Retina (tissue), 1 donor: ENCODE results near the gene FAXC.
"Not testable (repeated sequence)": the region's sequence is repeated elsewhere in the genome, so short reads cannot be mapped to it uniquely, and the experiment has no call there.

ENCODE experiments used
- DNase-seq: peaks from one replicate; pipeline ENCODE4 v3.0.0-alpha.2; 2016

FAXC gene

DNA sequence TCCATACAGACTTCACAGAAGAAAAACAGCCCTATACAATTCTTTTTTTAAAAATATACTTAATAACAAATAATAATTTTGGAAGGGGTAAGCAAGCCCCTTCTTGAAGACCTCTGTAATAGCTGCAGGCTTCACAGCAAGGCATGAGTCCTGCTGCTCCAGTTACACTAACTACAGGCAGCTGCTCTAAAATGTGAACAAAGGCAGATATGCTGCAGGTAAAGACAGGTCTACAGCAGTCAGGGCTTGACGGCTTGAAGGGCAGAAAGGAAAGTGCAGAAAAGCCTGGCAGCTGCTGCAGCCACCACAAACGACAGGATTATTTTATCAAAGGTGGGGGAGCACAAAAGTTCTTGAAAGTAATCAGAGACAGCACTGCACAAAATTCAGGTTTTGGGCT, 11.3 kb downstream of the FAXC start:
- DNase-seq = no peak

DNA sequence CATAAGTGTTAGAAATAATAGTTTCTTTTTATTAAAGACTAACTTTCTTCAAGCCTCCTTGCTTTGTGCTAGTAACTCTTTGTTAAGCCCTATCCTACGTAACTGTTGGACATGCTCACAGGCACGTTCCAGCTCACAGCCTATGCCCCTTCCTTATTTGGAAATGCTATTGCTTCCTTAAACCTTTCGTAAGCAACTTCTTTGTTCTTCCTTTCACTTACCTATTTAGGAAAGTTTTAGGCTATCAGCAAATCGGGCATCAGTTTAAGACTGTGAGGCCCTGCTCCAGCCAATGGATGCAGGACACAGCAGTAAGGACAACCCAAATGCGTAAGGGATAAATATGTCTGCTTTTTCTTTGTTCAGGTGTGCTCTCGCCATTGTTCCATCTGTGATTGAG, 14.2 kb downstream of the FAXC start:
- DNase-seq = not testable (repeated sequence)

DNA sequence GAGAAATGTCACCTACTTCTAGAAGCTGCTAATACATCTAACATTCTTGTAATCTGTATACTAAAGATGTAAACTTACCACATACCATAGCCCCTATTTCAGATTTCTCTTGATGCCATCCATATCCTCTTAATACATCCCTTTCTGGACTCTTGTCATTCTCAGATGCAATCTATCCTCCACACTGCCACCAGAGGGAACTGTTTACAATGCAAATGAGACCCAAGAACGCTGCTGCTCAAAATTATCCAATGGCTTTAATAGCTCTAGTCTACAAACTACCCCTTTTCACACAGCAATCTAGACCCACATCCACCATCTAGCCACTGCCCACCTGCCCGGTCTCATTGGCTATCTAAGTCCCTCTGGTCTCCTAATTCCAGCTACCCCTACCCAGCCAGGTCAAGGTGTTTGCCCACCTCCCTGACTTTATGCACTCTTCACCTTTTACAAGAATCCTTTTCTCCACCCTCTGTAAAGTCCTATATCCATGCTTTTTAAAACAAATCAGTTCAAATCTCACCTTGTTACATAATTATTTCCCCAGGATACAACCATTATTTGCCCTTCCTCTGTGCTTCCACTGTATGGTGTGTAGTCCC, 14.8 kb downstream of the FAXC start:
- DNase-seq = no peak

- DNase-seq = no peak
These were observed 16.4 kb downstream of the FAXC start for GRCh38 chr6:99333068-99333467.

DNA sequence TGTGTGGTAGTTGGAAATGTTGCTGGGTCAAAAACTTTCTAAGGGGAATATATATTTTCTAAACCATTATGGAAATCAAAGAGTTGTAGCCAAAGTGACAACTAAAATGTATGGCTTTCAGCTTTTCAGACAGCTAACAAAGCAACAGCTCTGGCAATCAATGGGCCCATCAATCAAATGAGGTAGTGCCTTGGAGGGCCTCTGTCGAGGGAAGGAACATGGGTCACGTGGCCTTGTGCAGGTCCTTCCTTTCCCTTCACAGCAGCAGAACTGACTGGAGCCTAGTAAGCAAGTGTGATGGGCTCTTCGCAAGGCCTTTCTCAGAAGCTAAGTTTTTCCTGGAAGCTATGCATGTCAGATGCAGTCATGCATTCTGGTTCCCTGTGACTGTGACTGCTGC, 17.9 kb downstream of the FAXC start:
- no peak for DNase-seq

GRCh38 chr6:99330159-99330558, 19.3 kb downstream of the FAXC start:
- DNase-seq = peak; percentile 40

GRCh38 chr6:99324996-99325395, 24.5 kb downstream of the FAXC start:
- DNase-seq = no peak

GRCh38 chr6:99318566-99318965, 30.9 kb downstream of the FAXC start:
- DNase-seq = no peak

- no peak for DNase-seq
These were observed 37.1 kb downstream of the FAXC start for GRCh38 chr6:99312354-99312753.

- DNase-seq = no peak
These were observed 38.9 kb downstream of the FAXC start for GRCh38 chr6:99310553-99310952.

DNA sequence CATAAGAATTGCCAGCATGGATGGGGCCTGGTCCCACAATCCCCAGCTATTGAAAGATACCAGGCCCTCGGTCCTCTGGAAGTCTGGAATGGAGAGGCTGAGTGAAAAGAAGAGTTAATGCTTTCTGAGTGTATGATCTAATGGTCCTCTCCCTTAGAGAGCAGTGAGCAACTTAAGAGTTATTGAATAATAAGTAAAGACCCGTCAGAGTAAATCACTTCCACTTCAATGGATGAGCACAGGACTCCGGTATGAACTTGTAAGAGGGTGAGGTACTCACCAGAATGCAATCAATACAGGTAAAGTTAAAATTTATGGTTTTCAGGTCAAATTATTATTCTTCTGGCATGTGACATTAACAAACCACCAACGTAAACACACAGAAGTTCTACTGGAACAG, 39.9 kb downstream of the FAXC start:
- peak; percentile 47 for DNase-seq

DNA sequence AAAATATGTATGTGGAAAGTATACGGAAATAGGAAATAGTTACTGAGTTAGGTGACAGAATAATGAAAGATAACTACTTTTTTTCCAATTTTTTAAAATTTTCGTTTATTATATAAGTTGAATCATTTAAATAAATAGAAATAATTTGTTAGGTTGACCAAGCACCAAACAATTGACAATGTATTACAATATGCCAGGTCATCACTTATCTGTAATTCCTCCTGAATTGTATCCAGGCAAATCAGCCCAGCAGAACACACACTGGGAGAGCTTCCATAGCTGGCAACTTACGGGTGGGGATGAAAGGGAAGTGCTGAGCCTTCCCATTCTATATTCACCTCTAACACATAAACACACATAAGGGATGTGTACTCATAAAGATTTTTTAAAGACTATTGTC, 40.7 kb downstream of the FAXC start:
- no peak for DNase-seq

DNA sequence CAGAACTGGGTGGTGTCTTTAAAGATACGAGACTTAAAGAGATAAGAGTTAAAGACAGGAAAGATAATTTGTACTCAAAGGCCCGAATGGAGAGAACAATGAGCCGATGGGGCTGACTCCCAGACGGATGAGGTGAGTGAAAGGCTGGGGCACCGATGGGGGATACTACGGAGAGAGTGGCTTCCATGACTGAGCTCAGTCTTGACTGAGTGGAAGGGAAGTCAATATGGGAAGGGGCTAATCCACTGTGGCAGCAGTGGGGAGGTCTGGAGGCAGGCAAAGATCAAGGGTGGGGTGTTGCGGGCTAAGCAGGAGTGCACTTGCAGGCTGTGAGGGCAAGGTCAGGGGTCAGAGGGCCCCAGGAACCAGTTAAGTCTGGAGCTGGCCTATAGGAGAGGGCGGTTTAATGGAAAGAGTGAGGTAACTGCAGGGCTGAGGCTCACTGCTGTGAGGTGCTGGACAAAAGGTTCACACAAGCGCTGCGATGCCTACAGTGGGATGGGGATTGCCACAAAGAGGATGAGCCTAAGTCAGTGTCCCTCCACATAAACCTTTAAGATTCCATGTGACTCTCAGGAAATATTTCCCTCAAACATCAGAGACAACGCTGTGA, 42.1 kb downstream of the FAXC start:
- no peak for DNase-seq

GRCh38 chr6:99306341-99306740, 43.1 kb downstream of the FAXC start:
- DNase-seq = no peak

GRCh38 chr6:99305021-99305554, 44.4 kb downstream of the FAXC start:
- no peak for DNase-seq

DNA sequence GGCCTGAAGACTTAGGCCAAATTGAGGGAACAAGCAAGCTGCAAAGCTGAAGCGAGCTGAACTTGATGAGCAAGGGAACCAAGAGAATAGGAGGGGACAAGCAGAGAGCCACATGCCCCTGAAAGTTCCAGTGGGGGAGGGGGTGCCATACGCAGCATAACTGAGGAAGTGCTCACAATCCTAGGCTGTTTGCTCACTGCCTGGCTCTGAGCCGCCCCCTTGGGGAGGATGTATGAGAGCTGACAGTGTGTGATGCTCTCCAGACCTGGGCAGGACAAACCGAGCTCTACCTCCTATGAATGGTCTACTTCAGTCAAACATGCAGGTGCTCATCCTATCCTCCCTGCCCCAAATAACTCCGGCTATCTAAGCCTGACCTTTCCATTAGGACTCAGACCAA, 52.1 kb downstream of the FAXC start:
- DNase-seq = no peak

GRCh38 chr6:99297006-99297405, 52.5 kb downstream of the FAXC start:
- DNase-seq = no peak

GRCh38 chr6:99296261-99296660, 53.2 kb downstream of the FAXC start:
- no peak for DNase-seq

DNA sequence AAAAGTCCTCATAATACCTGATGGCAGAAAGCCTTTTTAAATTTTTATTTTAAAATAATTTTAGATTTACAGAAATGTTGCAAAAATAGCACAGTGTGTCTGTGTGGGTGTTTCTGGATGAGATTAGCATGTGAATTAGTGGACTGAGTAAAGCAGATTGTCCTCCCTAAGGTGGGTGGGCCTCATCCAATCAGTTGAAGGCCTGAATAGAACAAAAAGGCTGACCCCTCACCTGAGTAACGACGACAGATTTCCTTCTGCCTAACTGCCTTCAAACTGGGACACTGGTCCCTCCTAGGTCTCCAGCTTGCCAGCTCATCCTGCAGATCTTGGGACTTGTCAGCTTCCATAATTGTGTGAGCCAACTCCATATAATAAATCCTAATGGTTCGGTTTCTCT, 54.2 kb downstream of the FAXC start:
- no peak for DNase-seq

GRCh38 chr6:99294786-99295185, 54.7 kb downstream of the FAXC start:
- DNase-seq = no peak

- DNase-seq = no peak
These were observed 59.8 kb downstream of the FAXC start for GRCh38 chr6:99289701-99290100.

DNA sequence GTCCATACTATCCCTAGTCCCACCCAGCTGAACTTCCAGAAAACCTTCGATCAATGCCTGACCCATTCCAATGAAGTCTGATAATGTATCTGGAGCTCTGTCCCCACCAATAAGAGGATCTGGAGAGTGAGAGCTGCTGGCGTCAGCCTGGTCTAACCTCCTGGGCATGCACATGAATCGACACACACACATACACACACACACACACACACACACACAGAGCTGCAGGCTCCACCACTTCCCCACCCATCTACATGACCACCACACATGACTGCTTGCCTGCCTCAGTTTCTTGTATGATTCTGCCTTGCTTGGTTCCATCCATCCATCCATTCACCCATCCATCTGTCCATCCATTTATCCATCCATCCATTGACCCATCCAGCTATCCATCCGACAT, 60.8 kb downstream of the FAXC start:
- DNase-seq = no peak

- no peak for DNase-seq
These were observed 62.0 kb downstream of the FAXC start for GRCh38 chr6:99287523-99287922.

- no peak for DNase-seq
These were observed 63.6 kb downstream of the FAXC start for GRCh38 chr6:99285881-99286280.

- DNase-seq = no peak
These were observed 66.9 kb downstream of the FAXC start for GRCh38 chr6:99282479-99283062.
